ENCODE measurements around the gene BRAF. TPM values are rescaled to one million over a fixed set of nuclear protein-coding genes. Genes with fewer than 3 reads are reported as not detected.
"Not testable (repeated sequence)": the region's sequence is repeated elsewhere in the genome, so short reads cannot be mapped to it uniquely, and the experiment has no call there.

The BRAF gene
- total RNA-seq, 1 donor from 2014 or later, result 42.6 TPM

DNA sequence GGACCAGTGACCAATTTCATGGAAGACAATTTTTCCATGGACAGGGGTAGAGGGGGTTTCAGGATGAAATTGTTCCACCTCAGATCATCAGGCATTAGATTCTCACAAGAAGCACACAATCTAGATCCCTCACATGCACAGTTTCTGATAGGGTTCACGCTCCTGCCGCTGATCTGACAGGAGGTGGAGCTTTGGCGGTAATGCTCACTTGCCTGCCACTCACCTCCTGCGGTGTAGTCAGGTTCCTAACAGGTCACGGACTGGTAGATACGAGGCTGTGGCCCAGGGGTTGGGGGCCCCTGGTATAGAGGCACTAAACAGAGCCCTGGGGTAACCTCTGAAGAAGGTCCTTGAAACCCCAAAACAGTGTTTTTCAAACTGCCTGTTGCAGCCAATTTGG, 6.5 kb downstream of the BRAF start:
- DNase-seq, result no peak

DNA sequence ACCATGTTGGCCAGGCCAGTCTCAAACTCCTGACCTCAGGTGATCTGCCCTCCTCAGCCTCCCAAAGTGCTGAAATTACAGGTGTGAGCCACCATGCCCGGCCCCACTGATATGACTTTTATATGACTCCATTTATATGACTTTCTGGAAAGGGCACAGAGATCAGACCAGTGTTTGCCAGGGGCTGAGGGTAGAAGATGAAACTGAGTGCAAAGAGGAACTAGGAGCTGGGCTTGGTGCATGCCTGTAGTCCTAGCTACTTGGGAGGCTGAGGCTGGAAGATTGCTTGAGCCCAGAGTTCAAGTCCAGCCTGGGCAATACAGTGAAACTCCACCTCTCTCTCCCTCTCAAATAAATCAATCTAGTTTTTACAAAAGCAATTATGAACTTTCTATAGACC, 7.5 kb downstream of the BRAF start:
- no peak for DNase-seq

DNA sequence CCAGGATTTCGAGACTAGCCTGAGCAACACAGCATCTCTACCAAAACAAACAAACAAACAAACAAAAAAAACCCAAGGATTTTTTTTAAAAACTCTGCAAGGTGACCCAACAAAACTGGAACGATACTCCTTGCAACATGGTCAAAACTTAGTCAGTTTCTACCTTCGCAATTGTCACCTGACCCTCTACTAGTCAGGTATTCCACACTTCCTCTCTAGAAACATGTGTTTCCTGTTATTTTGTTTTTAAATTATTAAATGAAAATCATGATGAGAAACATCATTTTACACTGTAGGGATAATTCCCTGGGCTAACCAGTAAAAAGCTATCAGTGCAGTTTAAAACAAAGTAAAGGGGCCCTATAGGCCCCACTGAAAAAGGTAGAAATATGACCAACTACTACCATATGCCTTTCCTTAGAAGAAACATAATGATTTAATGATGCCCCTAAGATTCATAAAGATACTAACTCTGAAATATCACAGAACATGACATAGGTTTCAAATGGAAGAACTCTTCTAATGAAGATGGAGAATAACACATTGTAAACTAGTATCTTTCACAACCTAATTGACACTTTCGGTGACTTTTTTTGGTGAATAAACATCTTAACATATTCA, 8.7 kb downstream of the BRAF start:
- no peak for DNase-seq

GRCh38 chr7:140914083-140914482, 10.6 kb downstream of the BRAF start:
- no peak for DNase-seq

- DNase-seq, result not testable (repeated sequence)
Observed at GRCh38 chr7:140913596-140913928, 11.2 kb downstream of the BRAF start.

- DNase-seq, result no peak
Observed at GRCh38 chr7:140911746-140912145, 13.0 kb downstream of the BRAF start.

DNA sequence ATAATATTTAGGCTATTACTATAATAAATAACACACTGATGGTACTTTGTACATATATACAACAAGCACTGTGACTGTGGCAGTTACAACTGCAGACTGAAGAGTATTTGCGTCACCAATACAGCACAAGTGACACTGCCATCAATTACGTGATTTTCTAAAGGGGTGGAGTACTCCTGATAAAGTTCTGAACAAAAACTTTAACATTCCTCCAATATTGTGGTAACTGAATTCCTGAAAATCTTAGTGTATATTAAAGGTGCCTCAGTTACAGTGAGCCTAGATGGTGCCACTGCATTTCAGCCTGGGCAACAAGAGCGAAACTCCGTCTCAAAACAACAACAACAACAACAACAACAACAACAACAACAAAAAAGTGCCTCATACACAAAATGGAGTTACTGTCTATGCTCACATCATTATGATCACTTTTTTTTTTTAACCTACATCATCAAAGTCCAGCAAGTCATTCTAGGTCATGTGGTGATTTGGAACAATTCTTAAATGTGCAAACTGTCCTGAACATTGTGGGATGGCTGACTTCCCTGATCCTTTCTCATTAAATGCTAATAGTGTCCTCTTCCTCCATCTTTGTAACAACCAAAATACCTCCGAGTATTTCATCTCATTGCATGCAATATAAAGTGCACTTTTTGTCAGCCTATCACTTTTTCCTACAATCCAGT, 15.1 kb downstream of the BRAF start:
- DNase-seq, result no peak

DNA sequence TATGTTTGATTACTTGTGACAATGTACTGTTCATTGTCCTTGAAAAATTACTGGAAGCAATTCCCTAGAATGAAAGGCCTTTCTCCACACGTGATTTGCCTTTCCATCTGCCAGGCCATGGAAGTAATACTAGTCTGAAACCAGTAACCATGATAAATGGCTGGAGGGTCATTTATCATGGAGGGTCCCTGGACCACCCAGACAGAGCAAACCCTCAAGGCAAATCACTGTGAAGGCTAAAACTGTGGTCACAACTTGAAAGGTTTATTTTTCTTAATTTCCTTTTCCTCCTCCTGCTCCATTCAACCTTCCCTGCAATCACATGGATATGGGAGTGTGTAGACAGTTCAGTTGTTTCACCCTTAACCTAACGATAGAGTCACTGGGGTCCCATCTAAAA, 16.4 kb downstream of the BRAF start:
- DNase-seq, result no peak

GRCh38 chr7:140903741-140904480, 20.8 kb downstream of the BRAF start:
- no peak for DNase-seq

GRCh38 chr7:140902303-140902953, 22.3 kb downstream of the BRAF start:
- no peak for DNase-seq

DNA sequence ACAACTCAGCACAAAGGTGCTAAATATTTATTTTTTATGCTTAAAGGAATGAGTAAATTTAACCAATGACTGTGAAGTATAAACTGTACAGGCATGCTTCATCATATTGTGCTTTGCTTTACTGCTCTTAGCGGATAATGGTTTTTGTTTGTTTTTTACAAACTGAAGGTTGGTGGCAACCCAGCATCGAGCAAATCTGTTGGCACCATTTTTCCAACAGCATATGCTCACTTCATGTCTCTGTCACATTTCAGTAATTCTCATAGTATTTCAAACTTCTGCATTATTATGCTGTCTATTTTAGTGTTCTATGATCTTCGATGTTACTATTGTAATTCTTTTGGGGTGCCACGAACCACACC, 22.8 kb downstream of the BRAF start:
- no peak for DNase-seq

- DNase-seq, result no peak
Observed at GRCh38 chr7:140899883-140900282, 24.8 kb downstream of the BRAF start.

DNA sequence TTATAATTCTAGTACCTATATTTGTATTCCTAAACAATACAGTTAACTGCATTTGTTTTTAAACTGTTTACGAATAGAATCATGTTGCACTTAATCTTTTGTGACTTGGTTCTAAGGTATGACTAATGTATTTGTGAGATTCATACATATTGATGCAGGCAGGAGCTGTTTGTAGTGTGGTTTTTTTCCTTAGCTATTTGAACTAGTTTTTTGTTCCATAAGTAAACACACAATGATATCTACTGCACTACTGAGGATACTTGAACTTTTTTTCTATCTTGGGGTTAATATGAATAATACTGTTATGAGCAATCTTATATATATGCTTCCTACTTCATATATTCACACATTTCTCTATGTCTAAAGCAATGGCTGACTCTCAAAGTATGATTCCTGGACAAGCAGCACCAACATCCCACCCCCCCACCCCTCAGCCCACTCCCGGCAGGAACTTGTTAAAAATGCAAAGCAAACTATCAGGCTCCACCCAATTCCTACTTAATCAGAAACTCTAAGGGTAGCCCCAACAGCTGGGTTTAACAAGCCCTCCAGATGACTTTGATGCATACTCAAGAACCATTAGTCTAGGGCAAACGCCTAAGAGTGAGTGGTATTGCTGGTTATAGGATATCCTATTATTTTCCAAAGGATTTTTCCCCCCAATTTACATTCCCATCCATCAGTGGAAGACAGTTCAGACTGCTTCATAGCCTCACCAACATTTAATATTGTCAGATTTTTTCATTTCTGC, 25.8 kb downstream of the BRAF start:
- DNase-seq, result no peak

DNA sequence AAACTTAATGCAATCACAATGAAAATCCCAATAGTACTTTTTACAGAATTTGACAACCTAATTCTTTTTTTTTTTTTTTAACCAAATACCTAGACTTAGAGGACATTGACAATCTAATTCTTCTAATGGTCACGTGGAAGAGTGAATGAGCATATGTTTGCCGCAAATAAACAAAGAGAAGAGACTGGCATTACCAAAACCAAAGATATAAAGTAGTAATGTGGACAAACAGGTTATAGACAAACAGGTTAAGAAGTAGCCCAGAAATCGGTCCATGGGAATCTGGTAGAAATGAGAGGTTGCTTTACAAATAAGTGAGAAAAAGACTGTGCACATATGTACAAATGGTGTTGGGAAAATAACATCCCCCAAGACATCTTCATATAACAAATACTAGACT, 27.7 kb downstream of the BRAF start:
- no peak for DNase-seq

GRCh38 chr7:140889645-140890044, 35.1 kb downstream of the BRAF start:
- DNase-seq, result no peak

DNA sequence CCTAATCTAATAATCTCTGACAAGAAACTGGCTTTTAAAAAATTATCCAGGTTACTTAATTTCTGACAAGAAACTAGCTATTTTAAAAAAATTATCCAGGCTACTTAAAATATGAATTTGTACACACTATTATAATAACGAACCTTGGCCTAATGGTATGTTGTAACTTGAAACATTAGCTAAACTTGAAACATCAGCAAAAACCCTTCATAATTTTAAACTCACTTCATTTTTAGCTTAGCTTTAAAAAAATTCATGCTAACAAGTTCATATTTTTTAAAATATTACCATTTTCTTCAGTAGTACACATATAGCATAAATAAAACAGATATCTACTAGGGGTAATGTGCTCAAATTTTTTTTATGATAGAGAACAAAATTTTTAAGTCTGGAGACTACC, 35.6 kb downstream of the BRAF start:
- no peak for DNase-seq

GRCh38 chr7:140888087-140888486, 36.6 kb downstream of the BRAF start:
- DNase-seq, result no peak

GRCh38 chr7:140885735-140886334, 38.9 kb downstream of the BRAF start:
- no peak for DNase-seq

DNA sequence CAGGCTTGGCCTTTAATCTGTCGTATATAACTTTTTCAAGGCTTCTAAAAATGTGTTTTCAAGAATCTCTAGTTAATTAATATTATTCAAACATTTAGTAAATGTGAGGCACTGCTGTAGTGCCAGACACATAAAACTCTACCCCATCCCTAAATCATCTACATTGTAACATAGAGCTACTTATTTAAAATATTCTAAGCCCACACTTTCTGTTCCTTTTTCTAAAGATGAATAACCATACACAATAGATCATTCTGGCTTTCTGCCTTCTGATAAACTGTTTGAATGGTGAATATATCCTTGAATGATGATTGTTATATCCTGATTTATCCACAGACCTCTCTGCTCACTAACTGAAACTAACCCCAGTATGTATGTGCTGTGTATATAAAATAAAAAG, 41.4 kb downstream of the BRAF start:
- no peak for DNase-seq

DNA sequence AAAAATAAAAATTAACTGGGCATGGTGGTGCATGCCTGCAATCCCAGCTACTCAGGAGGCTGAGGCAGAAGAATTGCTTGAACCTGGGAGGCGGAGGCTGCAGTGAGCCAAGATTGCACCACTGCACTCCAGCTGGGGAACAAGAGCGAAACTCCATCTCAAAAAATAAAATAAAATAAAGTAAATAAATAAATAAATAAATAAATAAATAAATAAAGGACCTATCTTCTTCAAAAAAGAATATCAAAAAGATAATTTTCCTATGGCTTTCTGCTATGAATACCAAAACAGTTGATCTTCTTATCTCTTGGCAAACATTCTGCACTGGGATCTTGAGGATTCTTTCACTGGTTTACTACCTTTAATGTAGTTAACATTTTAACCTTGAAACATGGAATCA, 41.9 kb downstream of the BRAF start:
- DNase-seq, result not testable (repeated sequence)

GRCh38 chr7:140881507-140882228, 43.1 kb downstream of the BRAF start:
- DNase-seq, result no peak

- no peak for DNase-seq
Observed at GRCh38 chr7:140877249-140877524, 47.5 kb downstream of the BRAF start.

Measured in tongue (tissue), 2 donors.